GM19438 (cell line): ENCODE measurements around the gene PRKN.
"Not testable (repeated sequence)": the region's sequence is repeated elsewhere in the genome, so short reads cannot be mapped to it uniquely, and the experiment has no call there.

Experiments
- ATAC-seq: cut with Tn5 transposase; IDR thresholded peaks from one replicate; pipeline ENCODE4 v1.9.1; 2021; ENCODE audit warnings: low read depth; ENCODE audit not compliant: unreplicated experiment

Gene PRKN

GRCh38 chr6:161836643-161837448 lies 890.7 kb downstream of the PRKN start:
- ATAC-seq = no peak

- no peak for ATAC-seq
These were observed 891.9 kb downstream of the PRKN start for GRCh38 chr6:161835500-161836215.

- no peak for ATAC-seq
These were observed 893.1 kb downstream of the PRKN start for GRCh38 chr6:161834426-161834825.

GRCh38 chr6:161833099-161833860 lies 894.3 kb downstream of the PRKN start:
- ATAC-seq = no peak

GRCh38 chr6:161832622-161833021 lies 894.9 kb downstream of the PRKN start:
- no peak for ATAC-seq

- ATAC-seq = no peak
These were observed 896.5 kb downstream of the PRKN start for GRCh38 chr6:161830866-161831616.

GRCh38 chr6:161829291-161829729 lies 898.3 kb downstream of the PRKN start:
- no peak for ATAC-seq

GRCh38 chr6:161828355-161828754 lies 899.2 kb downstream of the PRKN start:
- no peak for ATAC-seq

- no peak for ATAC-seq
These were observed 901.1 kb downstream of the PRKN start for GRCh38 chr6:161826512-161826911.

- not testable (repeated sequence) for ATAC-seq
These were observed 905.4 kb downstream of the PRKN start for GRCh38 chr6:161822204-161822603.

- no peak for ATAC-seq
These were observed 909.7 kb downstream of the PRKN start for GRCh38 chr6:161817881-161818280.

GRCh38 chr6:161815965-161816364 lies 911.6 kb downstream of the PRKN start:
- no peak for ATAC-seq

- no peak for ATAC-seq
These were observed 914.4 kb downstream of the PRKN start for GRCh38 chr6:161813156-161813555.

GRCh38 chr6:161809971-161810370 lies 917.6 kb downstream of the PRKN start:
- no peak for ATAC-seq

GRCh38 chr6:161804838-161805237 lies 922.7 kb downstream of the PRKN start:
- no peak for ATAC-seq

- no peak for ATAC-seq
These were observed 924.4 kb downstream of the PRKN start for GRCh38 chr6:161803131-161803530.

- no peak for ATAC-seq
These were observed 925.3 kb downstream of the PRKN start for GRCh38 chr6:161802231-161802630.

GRCh38 chr6:161798844-161799394 lies 928.6 kb downstream of the PRKN start:
- no peak for ATAC-seq

GRCh38 chr6:161796681-161797080 lies 930.9 kb downstream of the PRKN start:
- no peak for ATAC-seq

- ATAC-seq = no peak
These were observed 934.6 kb downstream of the PRKN start for GRCh38 chr6:161792851-161793493.
